Erythroblast (primary cell): ENCODE results near the gene NARF.
"Not testable (repeated sequence)": the region's sequence is repeated elsewhere in the genome, so short reads cannot be mapped to it uniquely, and the experiment has no call there.

Experiments
- DNase-seq, 2 experiments: peaks; one replicate each; lab custom pipeline; 2025; lab: John Stamatoyannopoulos, UW
- GATA1 ChIP-seq: IDR thresholded peaks from 2 replicates; pipeline ENCODE4 v1.6.1; 2011; ENCODE audit warnings: low read depth, mild to moderate bottlenecking, control low read depth, low read length, moderate library complexity
- POLR2A ChIP-seq: IDR thresholded peaks from 2 replicates; pipeline ENCODE4 v1.6.1; 2011; ENCODE audit warnings: mild to moderate bottlenecking, low read length

NARF gene

DNA sequence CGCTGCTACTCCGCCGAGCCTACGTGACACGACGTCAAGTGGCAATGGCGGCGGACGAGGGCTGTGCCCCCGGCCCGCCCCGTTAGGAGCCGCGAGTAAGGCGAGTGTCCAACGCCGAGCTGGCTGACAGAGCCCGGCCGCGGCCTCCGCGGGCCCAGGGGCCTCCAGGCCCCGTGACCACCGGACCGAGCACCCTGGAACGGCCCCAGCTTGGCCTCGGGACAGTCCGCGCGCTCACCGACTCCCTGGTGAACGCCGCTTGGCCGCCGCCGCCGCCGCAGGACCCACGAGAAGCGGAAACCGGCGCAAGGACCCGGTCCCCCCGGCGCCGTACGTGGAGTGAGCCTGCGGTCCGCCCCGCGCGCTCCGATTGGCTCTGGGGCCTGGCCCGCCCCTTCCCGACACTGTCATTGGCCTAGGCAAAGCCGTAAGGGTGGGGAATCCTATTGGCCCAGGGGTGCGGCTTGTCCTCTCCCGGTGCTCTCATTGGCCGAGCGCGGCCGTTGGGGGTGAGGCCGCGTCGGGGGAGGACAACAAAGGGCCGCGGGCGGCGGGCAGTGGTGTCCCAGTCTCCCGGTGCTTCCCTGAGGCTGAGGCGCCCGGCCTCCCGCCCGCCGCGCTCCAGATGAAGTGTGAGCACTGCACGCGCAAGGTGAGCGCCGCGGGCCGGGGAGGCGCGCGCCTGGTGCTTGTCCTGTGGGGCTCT is at the start of gene NARF:
Gene NARF (plus strand): TSS at position 563 of the 706 bp plus-strand sequence. CDS start 63 bp downstream, at position 626.
- peak; percentile 98 for DNase-seq
- no peak for TF ChIP-seq GATA1
- TF ChIP-seq POLR2A: peak; percentile 97

GRCh38 chr17:82408938-82409318 is 49.6 kb upstream of the NARF start:
- TF ChIP-seq POLR2A (no peak), GATA1 (no peak)
- no peak for DNase-seq

DNA sequence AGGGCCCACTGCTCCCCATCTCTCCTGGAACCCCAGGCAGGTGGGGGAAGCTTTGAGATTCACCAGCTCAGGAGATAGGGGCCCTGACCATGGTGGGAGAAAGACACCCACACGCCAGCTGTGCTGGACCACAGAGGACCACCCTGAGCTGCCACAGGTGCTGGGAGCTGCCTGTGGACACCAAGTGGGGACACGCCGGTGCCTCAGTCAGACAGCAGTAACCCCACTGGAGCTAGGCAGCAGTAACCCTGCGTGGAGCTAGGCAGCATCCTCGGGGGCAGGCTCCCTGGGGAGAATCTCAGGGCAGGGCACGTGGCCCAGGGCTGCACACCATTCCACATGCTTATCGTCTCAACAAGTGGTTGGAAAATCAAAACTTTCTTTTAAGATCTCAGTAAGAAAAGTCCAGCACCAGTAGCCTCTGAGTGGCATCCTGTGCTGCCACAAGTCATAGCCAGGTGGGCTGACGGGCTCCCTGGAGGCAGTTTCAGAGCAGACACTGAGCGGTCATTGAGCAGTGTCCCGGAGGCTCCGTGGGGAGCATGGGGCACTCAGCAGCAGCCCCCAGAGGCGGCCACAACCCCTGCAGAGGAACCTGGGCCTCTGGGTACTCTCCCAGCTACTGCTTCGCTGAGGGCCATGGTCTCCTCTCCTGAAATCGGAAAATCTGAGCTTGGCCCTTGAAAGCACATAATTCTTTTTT is 48.4 kb upstream of the NARF start:
- no peak for DNase-seq
- no peak for TF ChIP-seq POLR2A
- TF ChIP-seq GATA1: no peak

DNA sequence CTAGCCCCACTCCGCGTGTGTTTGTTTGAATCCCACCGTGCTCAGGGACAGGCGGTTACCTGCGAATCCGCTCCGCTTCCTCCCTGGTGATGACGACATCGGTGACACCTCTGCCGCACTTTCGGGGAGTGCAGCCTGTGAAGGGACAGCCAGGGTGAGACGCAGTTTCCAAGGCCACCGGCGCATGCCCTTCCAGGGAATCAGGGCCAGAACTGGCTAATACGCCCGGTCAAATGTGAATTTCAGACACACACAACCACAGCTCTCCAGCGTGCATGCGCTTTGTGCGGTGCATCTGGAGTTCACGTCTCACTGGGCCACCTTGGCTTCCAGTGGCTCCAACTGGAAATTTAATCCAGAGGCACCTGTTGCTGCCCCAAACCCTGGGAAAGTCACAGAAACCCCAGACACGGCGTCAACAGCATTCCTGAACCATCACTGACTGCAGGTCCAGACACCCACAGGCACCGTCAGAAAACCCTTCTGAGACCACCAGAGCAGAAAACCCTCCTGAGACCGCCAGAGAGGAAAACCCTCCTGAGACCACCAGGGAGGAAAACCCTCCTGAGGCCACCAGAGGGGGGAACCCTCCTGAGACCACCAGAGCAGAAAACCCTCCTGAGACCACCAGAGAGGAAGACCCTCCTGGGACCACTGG is 47.0 kb upstream of the NARF start:
- TF ChIP-seq POLR2A: no peak
- TF ChIP-seq GATA1: no peak
- DNase-seq: no peak

DNA sequence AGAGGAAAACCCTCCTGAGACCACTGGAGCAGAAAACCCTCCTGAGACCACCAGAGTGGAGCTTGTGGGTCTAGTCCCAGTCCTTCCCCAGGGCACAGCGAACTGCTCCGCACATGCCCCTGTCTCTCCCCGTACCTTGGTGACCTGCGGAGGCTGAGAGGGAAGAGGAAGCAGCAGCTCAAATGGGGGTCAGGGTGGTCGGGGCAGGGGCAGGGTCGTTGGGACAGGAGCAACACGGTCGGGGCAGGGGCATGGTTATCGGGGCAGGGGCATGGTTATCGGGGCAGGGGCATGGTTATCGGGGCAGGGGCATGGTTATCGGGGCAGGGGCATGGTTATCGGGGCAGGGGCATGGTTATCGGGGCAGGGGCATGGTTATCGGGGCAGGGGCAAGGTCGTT is 46.5 kb upstream of the NARF start:
- DNase-seq: not testable (repeated sequence)

- TF ChIP-seq POLR2A (no peak), GATA1 (no peak)
These were observed 45.7 kb upstream of the NARF start for GRCh38 chr17:82412535-82413520.

DNA sequence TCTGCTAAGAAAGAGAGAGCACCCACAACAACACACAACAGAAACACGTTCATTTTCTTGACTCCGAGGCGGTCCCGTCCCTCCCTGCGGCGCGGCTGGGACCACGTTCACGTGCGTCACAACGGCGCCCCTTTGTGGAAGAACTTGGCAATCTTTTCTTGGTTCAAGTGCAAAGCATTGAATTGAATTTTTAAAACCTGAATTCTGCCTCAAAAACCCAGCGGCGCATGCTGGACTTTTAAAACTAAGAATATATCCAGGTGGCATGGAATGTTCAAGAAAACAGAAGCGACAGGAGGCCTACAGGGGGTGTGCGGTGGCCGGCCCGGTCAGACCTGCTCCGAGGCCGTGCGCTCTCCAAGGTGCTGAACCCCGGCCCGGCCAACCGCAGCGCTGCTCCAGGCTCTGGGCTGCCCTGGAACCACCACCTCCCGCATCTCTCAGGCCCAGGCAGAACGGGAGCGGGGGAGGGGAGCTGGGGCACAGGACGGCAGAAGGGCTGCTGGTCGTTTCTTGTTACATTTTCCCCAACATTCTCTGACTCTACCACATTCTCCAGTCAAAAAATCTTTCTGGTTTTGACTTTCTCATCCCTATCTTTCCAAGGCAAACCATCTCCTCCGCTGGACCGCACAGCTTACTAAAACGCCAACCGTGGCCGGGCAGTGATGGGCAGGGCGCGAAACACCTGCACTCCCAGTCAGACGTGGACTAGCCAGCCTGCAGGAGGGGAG is 43.8 kb upstream of the NARF start:
- peak; percentile 82 to 88 for DNase-seq
- TF ChIP-seq POLR2A: no peak
- TF ChIP-seq GATA1: no peak

More at GRCh38 chr17:82412535-82413520, 45.7 kb upstream of the NARF start:
- peak; percentile 32 to 56 for DNase-seq

DNA sequence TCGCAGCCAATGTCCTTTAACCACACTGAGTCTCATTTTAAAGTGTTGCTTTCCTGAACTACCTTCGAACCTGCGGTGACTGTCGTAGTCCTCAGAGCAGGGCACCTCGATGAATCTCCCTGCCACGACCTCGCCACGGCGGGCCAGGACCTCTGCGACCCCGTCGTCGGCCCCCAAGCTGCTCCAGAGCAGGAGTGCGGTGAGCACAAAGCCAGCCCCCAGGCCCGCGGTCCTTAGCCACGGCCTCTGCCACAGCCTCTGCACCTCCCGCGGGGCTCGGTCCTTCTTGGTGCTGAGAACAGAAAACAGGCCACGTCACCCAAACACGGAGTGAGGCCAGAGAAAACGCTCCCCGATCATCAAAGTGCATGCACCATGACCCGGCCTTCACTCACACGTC is 43.2 kb upstream of the NARF start:
- TF ChIP-seq GATA1 (no peak), POLR2A (no peak)
- no peak for DNase-seq

DNA sequence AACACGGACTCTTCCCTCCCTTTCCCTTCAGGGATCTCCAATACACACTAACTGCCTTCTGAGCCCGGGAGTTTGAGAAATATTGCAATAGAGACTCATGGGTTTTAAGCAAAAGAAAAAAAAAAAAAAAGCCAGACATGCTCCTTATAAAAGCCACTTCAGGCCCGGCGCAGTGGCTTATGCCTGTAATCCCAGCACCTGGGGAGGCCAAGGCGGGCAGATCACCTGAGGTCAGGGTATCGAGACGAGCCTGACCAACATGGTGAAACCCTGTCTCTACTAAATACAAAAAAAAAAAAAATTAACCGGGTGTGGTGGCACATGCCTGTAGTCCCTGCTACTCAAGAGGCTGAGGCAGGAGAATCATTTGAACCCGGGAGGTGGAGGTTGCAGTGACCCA is 42.8 kb upstream of the NARF start:
- TF ChIP-seq GATA1 (no peak), POLR2A (no peak)
- DNase-seq: no peak

GRCh38 chr17:82416264-82416663 is 42.3 kb upstream of the NARF start:
- no peak for DNase-seq
- TF ChIP-seq GATA1 (no peak), POLR2A (no peak)

- no peak for TF ChIP-seq POLR2A
- TF ChIP-seq GATA1: no peak
- DNase-seq: peak; percentile 22 to 39
These were observed 41.8 kb upstream of the NARF start for GRCh38 chr17:82416771-82417170.
